ENCODE results near the gene TP63. TPM values are rescaled to one million over a fixed set of nuclear protein-coding genes. Genes with fewer than 3 reads are reported as not detected.

Gene TP63
- total RNA-seq, 1 experiment from 2014 or later = 41.9 TPM

GRCh38 chr3:189792046-189792929 lies 161.1 kb downstream of the TP63 start:
- DNase-seq (ENCODE audit: unreplicated experiment) = peak; percentile 59
- TSS peak; percentile 7 for BruUV-seq (replicated peaks)
- TF ChIP-seq CTCF (IDR thresholded peaks at IDR 0.05; ENCODE audit: unreplicated experiment) = no peak
- H3K36me3 Mint-ChIP-seq (ENCODE audit: insufficient read depth, unreplicated experiment) = peaks cover 6% of the 10 kb centered on the region
- intact Hi-C loops (cut with micrococcal nuclease) = loop anchor here (1.0 to 5.0 kb wide), 4 partner anchors 40 to 522 kb away; no protein-coding TSS in a partner anchor
- peak overlapping the region; percentile 76 for H3K4me3 Mint-ChIP-seq (ENCODE audit: unreplicated experiment)
- ChIA-PET CTCF (interaction anchor here (0.6 to 2.0 kb wide), 2 partner anchors 13 to 523 kb away, joined by 3 to 5 read pairs; no protein-coding TSS in a partner anchor), POLR2A (interaction anchor here (0.6 to 7.7 kb wide), 35 partner anchors 9 to 523 kb away, joined by 3 to 86 read pairs (median 5); no protein-coding TSS in a partner anchor)
- H3K4me1 Mint-ChIP-seq (ENCODE audit: insufficient read depth, unreplicated experiment) = peaks cover 20% of the 10 kb centered on the region
- H3K9me3 Mint-ChIP-seq (ENCODE audit: unreplicated experiment) = no peaks in the 10 kb centered on the region
- peak overlapping the region; percentile 99 for H3K27ac Mint-ChIP-seq (ENCODE audit: low read depth, unreplicated experiment)
- H3K27me3 Mint-ChIP-seq (ENCODE audit: insufficient read depth, unreplicated experiment) = no peaks in the 10 kb centered on the region

GRCh38 chr3:189794518-189794917 lies 163.3 kb downstream of the TP63 start:
- Mint-ChIP-seq H3K27ac (ENCODE audit: low read depth, unreplicated experiment) (no peak overlapping the region), H3K4me3 (ENCODE audit: unreplicated experiment) (no peak overlapping the region), H3K36me3 (ENCODE audit: insufficient read depth, unreplicated experiment) (peaks cover 6% of the 10 kb centered on the region), H3K4me1 (ENCODE audit: insufficient read depth, unreplicated experiment) (peaks cover 32% of the 10 kb centered on the region), H3K9me3 (ENCODE audit: unreplicated experiment) (no peaks in the 10 kb centered on the region), H3K27me3 (ENCODE audit: insufficient read depth, unreplicated experiment) (no peaks in the 10 kb centered on the region)
- intact Hi-C loops (cut with micrococcal nuclease) = loop anchor here (5.0 kb wide), 1 partner anchor 38 kb away; no protein-coding TSS in a partner anchor
- BruUV-seq (replicated peaks) = no TSS peak
- POLR2A ChIA-PET = interaction anchor here (0.7 to 7.7 kb wide), 6 partner anchors 31 to 526 kb away, joined by 3 to 86 read pairs (median 9); no protein-coding TSS in a partner anchor
- no peak for DNase-seq (ENCODE audit: unreplicated experiment)
- CTCF ChIA-PET = interaction anchor here (0.6 to 1.4 kb wide), 4 partner anchors 29 to 521 kb away, joined by 4 to 6 read pairs (median 4); no protein-coding TSS in a partner anchor
- no peak for TF ChIP-seq CTCF (IDR thresholded peaks at IDR 0.05; ENCODE audit: unreplicated experiment)

GRCh38 chr3:189797103-189797750 lies 166.0 kb downstream of the TP63 start:
- Mint-ChIP-seq H3K4me3 (ENCODE audit: unreplicated experiment) (no peak overlapping the region), H3K27me3 (ENCODE audit: insufficient read depth, unreplicated experiment) (no peaks in the 10 kb centered on the region), H3K9me3 (ENCODE audit: unreplicated experiment) (no peaks in the 10 kb centered on the region), H3K4me1 (ENCODE audit: insufficient read depth, unreplicated experiment) (peaks cover 32% of the 10 kb centered on the region), H3K36me3 (ENCODE audit: insufficient read depth, unreplicated experiment) (no peaks in the 10 kb centered on the region), H3K27ac (ENCODE audit: low read depth, unreplicated experiment) (peak overlapping the region; percentile 32)
- ChIA-PET CTCF (interaction anchor here (0.9 to 1.2 kb wide), 2 partner anchors 151 to 209 kb away, joined by 3 read pairs; no protein-coding TSS in a partner anchor), POLR2A (interaction anchor here (0.6 to 1.4 kb wide), 6 partner anchors 40 to 610 kb away, joined by 3 to 6 read pairs (median 3); no protein-coding TSS in a partner anchor)
- BruUV-seq (replicated peaks) = no TSS peak
- intact Hi-C loops (cut with micrococcal nuclease) = no loop called here
- no peak for TF ChIP-seq CTCF (IDR thresholded peaks at IDR 0.05; ENCODE audit: unreplicated experiment)
- no peak for DNase-seq (ENCODE audit: unreplicated experiment)
